ENCODE results near the gene MOK.

MOK gene

GRCh38 chr14:102282751-102283465 is 22.1 kb downstream of the MOK start:
- no peak for DNase-seq

GRCh38 chr14:102280376-102280962 is 24.5 kb downstream of the MOK start:
- no peak for DNase-seq

GRCh38 chr14:102279688-102280348 is 25.1 kb downstream of the MOK start:
- DNase-seq: peak; percentile 21

GRCh38 chr14:102279282-102279681 is 25.7 kb downstream of the MOK start:
- no peak for DNase-seq

GRCh38 chr14:102278631-102278935 is 26.4 kb downstream of the MOK start:
- DNase-seq: no peak

- no peak for DNase-seq
Observed at GRCh38 chr14:102277874-102278630, 26.9 kb downstream of the MOK start.

- no peak for DNase-seq
Observed at GRCh38 chr14:102275866-102276265, 29.1 kb downstream of the MOK start.

GRCh38 chr14:102272392-102272791 is 32.6 kb downstream of the MOK start:
- peak; percentile 19 for DNase-seq

- no peak for DNase-seq
Observed at GRCh38 chr14:102264775-102265174, 40.2 kb downstream of the MOK start.

GRCh38 chr14:102264355-102264754 is 40.6 kb downstream of the MOK start:
- peak; percentile 16 for DNase-seq

GRCh38 chr14:102262929-102263462 is 42.0 kb downstream of the MOK start:
- DNase-seq: no peak

- DNase-seq: no peak
Observed at GRCh38 chr14:102258136-102258535, 46.8 kb downstream of the MOK start.

GRCh38 chr14:102256716-102257115 is 48.2 kb downstream of the MOK start:
- DNase-seq: no peak

GRCh38 chr14:102255401-102256190 is 49.4 kb downstream of the MOK start:
- no peak for DNase-seq

- DNase-seq: no peak
Observed at GRCh38 chr14:102252834-102253801, 51.8 kb downstream of the MOK start.

GRCh38 chr14:102251161-102251560 is 53.8 kb downstream of the MOK start:
- no peak for DNase-seq

GRCh38 chr14:102250636-102251035 is 54.3 kb downstream of the MOK start:
- DNase-seq: no peak

- DNase-seq: no peak
Observed at GRCh38 chr14:102249981-102250380, 55.0 kb downstream of the MOK start.

- DNase-seq: no peak
Observed at GRCh38 chr14:102249041-102249440, 55.9 kb downstream of the MOK start.

GRCh38 chr14:102248121-102248520 is 56.8 kb downstream of the MOK start:
- DNase-seq: no peak

GRCh38 chr14:102246071-102246470 is 58.9 kb downstream of the MOK start:
- no peak for DNase-seq

Data from activated CD4-positive, alpha-beta T cell treated with anti-CD3 and anti-CD28 coated beads, Interleukin-2, amount 50 U/mL, for 16 hours (primary cell).